Endothelial cell (in vitro differentiated cells): ENCODE data around the gene RIC8B. TPM values are rescaled to one million over a fixed set of nuclear protein-coding genes. Genes with fewer than 3 reads are reported as not detected.

Experiments
- DNase-seq: peaks from one replicate; pipeline ENCODE4 v3.0.0; 2021; ENCODE audit warnings: low spot score
- H3K27ac Mint-ChIP-seq: one replicate; pipeline ENCODE4 v1.8.0; 2021; ENCODE audit warnings: mixed read lengths, inconsistent platforms; ENCODE audit not compliant: unreplicated experiment
- H3K27me3 Mint-ChIP-seq: one replicate; pipeline ENCODE4 v1.8.0; 2021; ENCODE audit warnings: mild to moderate bottlenecking, moderate library complexity, mixed read lengths, inconsistent platforms; ENCODE audit not compliant: unreplicated experiment
- H3K36me3 Mint-ChIP-seq: one replicate; pipeline ENCODE4 v1.8.0; 2021; ENCODE audit warnings: mild to moderate bottlenecking, low read depth, mixed read lengths, inconsistent platforms; ENCODE audit not compliant: unreplicated experiment
- H3K4me1 Mint-ChIP-seq: one replicate; pipeline ENCODE4 v1.8.0; 2021; ENCODE audit warnings: mild to moderate bottlenecking, mixed read lengths, inconsistent platforms; ENCODE audit not compliant: unreplicated experiment
- H3K4me3 Mint-ChIP-seq: one replicate; pipeline ENCODE4 v1.8.0; 2021; ENCODE audit warnings: mild to moderate bottlenecking, mixed read lengths, inconsistent platforms; ENCODE audit not compliant: unreplicated experiment
- H3K9me3 Mint-ChIP-seq: one replicate; pipeline ENCODE4 v1.8.0; 2021; ENCODE audit warnings: mixed read lengths, inconsistent platforms; ENCODE audit not compliant: unreplicated experiment
- total RNA-seq: library from RNA; stranded (reverse); fragmentation: NEBNext Ultra II Directional; extraction: Animal tissue kit (Norgen Biotek cat#: 25700); gene quantifications from one replicate; pipeline ENCODE4 v1.2.1, GENCODE V29; 2021; ENCODE audit not compliant: unreplicated experiment
- TF ChIP-seq, protein P1 (sequence below): fragments of 200-600 bp; sonication (generic); IDR thresholded peaks from one replicate; pipeline ENCODE4 v1.5.0; 2021; ENCODE audit warnings: antibody characterized with exemption; ENCODE audit not compliant: unreplicated experiment

The RIC8B gene
- total RNA-seq, 1 donor from 2014 or later = 14.0 TPM

DNA sequence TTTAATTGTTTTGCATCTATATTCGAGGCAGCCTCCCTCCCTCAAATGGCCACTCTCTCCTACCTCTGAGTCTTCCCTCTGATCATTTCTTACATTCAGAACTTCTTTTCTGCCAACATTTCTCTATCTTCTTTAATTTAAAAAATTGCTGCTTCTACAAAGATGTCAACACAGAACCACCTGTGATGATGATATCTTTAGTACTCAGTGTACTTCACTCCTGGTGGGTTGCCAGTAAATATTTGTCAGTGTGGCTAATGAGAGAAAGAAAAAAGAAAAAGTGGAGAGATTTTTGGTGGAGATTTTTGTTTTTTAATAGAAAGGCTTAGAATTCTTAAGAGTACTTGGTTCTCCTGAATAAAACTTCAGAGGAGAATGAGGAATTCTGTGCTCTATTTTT, 8.1 kb downstream of the RIC8B start:
- Mint-ChIP-seq H3K36me3 (peaks cover 11% of the 10 kb centered on the region), H3K27ac (no peak overlapping the region)

DNA sequence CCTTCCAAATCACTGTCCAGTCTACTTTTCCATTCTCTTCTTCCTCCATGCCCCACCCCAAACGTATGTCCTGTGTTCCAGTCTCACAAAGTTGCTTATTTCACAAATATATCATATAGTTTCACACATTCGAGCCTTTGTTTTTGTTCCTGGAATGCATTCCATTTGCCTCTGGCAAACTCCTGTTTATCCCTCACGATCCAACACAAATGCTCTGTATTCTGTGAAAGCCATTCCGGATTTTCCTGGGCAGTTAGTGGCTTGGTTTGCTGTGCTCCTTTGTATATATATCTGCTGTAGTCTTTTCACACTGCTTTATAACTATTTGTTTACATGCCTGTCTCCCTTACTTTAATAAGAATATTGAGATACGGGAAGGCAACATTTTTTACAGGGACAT, 9.0 kb downstream of the RIC8B start:
- Mint-ChIP-seq H3K36me3 (peaks cover 17% of the 10 kb centered on the region), H3K27ac (no peak overlapping the region), H3K4me3 (no peak overlapping the region), H3K4me1 (no peaks in the 10 kb centered on the region), H3K27me3 (peaks cover 1% of the 10 kb centered on the region), H3K9me3 (no peaks in the 10 kb centered on the region)
- TF ChIP-seq, protein P1, sequence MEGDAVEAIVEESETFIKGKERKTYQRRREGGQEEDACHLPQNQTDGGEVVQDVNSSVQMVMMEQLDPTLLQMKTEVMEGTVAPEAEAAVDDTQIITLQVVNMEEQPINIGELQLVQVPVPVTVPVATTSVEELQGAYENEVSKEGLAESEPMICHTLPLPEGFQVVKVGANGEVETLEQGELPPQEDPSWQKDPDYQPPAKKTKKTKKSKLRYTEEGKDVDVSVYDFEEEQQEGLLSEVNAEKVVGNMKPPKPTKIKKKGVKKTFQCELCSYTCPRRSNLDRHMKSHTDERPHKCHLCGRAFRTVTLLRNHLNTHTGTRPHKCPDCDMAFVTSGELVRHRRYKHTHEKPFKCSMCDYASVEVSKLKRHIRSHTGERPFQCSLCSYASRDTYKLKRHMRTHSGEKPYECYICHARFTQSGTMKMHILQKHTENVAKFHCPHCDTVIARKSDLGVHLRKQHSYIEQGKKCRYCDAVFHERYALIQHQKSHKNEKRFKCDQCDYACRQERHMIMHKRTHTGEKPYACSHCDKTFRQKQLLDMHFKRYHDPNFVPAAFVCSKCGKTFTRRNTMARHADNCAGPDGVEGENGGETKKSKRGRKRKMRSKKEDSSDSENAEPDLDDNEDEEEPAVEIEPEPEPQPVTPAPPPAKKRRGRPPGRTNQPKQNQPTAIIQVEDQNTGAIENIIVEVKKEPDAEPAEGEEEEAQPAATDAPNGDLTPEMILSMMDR = no peak
- no peak for DNase-seq

More for the DNA sequence above, 8.1 kb downstream of the RIC8B start:
- H3K4me1 Mint-ChIP-seq = no peaks in the 10 kb centered on the region
- no peak overlapping the region for H3K4me3 Mint-ChIP-seq
- DNase-seq = no peak
- TF ChIP-seq, protein P1 = no peak
- H3K27me3 Mint-ChIP-seq = peaks cover 1% of the 10 kb centered on the region
- H3K9me3 Mint-ChIP-seq = no peaks in the 10 kb centered on the region

DNA sequence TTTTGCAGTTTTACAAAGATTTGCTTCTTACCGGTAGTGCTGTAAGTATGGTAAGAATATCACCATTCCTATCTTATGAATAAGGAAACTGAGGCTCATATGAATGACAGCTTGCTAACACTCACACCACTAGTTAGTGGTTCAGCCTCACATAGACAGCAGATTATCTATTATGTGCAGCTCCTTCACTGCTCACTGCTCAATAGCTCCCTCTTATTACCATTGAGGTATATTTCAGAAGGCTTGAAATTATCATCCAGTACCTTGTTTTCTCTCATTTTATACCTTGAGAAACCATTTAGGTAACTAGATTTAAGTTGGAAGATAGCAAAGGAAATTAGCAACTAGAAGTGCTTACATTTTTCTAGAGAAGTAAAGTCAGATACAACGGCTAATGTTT, 15.5 kb downstream of the RIC8B start:
- peaks cover 1% of the 10 kb centered on the region for H3K27me3 Mint-ChIP-seq
- H3K27ac Mint-ChIP-seq = no peak overlapping the region
- H3K9me3 Mint-ChIP-seq = no peaks in the 10 kb centered on the region
- no peak for DNase-seq
- TF ChIP-seq, protein P1 = no peak
- H3K36me3 Mint-ChIP-seq = peaks cover 20% of the 10 kb centered on the region
- H3K4me3 Mint-ChIP-seq = no peak overlapping the region
- H3K4me1 Mint-ChIP-seq = no peaks in the 10 kb centered on the region

DNA sequence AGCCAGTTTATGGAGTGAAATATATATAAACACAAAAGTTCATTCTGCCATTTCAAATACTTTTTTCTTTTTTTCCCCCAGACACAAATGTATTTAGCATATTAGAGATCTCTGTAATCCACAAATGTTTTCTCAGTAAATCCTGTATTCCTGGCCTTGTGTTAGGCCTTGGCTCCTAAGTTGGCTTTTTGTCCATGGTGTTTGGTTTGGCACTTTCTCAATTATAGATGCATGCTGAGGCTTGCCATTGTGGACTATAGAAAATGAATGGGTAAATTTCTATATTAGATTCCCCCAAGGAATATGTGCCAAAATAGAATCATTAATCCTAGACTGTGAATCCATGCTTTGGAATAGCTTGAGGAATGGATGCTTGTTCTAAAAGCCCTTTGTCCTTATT, 17.0 kb downstream of the RIC8B start:
- peaks cover 18% of the 10 kb centered on the region for H3K36me3 Mint-ChIP-seq

DNA sequence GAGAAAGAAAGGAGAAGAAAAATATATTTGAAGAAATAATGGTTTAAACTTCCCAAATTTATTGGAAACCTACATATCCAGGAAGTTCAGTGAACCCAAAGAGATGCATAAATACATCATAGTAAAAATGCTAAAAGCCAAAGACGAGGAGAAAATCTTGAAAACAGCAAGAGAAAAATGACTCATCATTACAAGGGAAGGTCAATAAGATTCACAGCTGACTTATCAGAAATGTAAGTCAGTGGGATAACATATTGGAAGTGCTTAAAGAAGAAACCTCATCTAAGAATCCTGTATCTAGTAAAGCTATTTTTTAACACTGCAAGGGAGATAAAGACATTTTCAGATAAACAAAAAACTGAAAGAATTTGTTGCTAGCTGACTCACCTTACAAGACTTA, 19.9 kb downstream of the RIC8B start:
- TF ChIP-seq, protein P1 = no peak
- no peak for DNase-seq
- no peak overlapping the region for H3K4me3 Mint-ChIP-seq
- no peaks in the 10 kb centered on the region for H3K9me3 Mint-ChIP-seq
- H3K36me3 Mint-ChIP-seq = no peaks in the 10 kb centered on the region
- no peak overlapping the region for H3K27ac Mint-ChIP-seq
- no peaks in the 10 kb centered on the region for H3K4me1 Mint-ChIP-seq
- H3K27me3 Mint-ChIP-seq = no peaks in the 10 kb centered on the region

More for the DNA sequence above, 17.0 kb downstream of the RIC8B start:
- TF ChIP-seq, protein P1 = no peak
- Mint-ChIP-seq H3K9me3 (no peaks in the 10 kb centered on the region), H3K4me3 (no peak overlapping the region), H3K27ac (no peak overlapping the region), H3K27me3 (peaks cover 1% of the 10 kb centered on the region), H3K4me1 (no peaks in the 10 kb centered on the region)
- no peak for DNase-seq
